Adrenal gland (tissue), 12 donors: ENCODE results near the gene TOMM5. TPM values are rescaled to one million over a fixed set of nuclear protein-coding genes. Genes with fewer than 3 reads are reported as not detected.
A peak's percentile ranks its signal among the peaks of the same experiment; 100 is the strongest.
"Not testable (repeated sequence)": the region's sequence is repeated elsewhere in the genome, so short reads cannot be mapped to it uniquely, and the experiment has no call there.

Experiments used
- DNase-seq, 7 donors: peaks; one replicate each; pipeline ENCODE4 v3.0.0-alpha.2; 2019 to 2020
- H3K27ac ChIP-seq, 5 donors: fragments of 200-600 bp; sonication (generic) in 4 of 5; 1 replicate in 3 of 5; 2 replicates in 2 of 5; pipeline versions ENCODE4 v1.5.1 to v1.8.0; 2016 to 2020; ENCODE audit warnings: mild to moderate bottlenecking in 1 of 5
- H3K27me3 ChIP-seq: fragments of 200-600 bp; 2 replicates; pipeline ENCODE4 v1.8.0; 2021
- H3K36me3 ChIP-seq, 2 donors: fragments of 200-600 bp; replicated peaks in 1 of 2; 1 replicate in 1 of 2; 2 replicates in 1 of 2; pipeline versions ENCODE4 v1.5.1 to v1.8.0; 2018 to 2022
- H3K4me1 ChIP-seq, 2 donors: fragments of 200-600 bp; replicated peaks in 1 of 2; 1 replicate in 1 of 2; 2 replicates in 1 of 2; pipeline versions ENCODE4 v1.5.1 to v1.8.0; 2018 to 2021
- H3K4me3 ChIP-seq, 4 donors: fragments of 200-600 bp; sonication (generic) in 3 of 4; one replicate each; pipeline ENCODE4 v1.5.1; 2016 to 2018
- H3K9me3 ChIP-seq, 3 donors: fragments of 200-600 bp; sonication (generic) in 1 of 3; replicated peaks in 1 of 3; 1 replicate in 2 of 3; 2 replicates in 1 of 3; pipeline versions ENCODE4 v1.5.1 to v1.8.0; 2016 to 2021
- CTCF ChIP-seq, 6 experiments: fragments of 450-650 bp in 4 of 6; fragments of 200-600 bp in 2 of 6; sonication (generic) in 1 of 6; IDR thresholded peaks; 1 replicate in 5 of 6; 2 replicates in 1 of 6; pipeline versions ENCODE4 v1.5.1 to v1.8.0; 2016 to 2021; ENCODE audit warnings: antibody characterized with exemption in 6 of 6, mild to moderate bottlenecking in 2 of 6, moderate library complexity in 1 of 6
- POLR2A ChIP-seq, 2 donors: fragments of 450-650 bp; IDR thresholded peaks; one replicate each; pipeline ENCODE4 v1.6.1; 2017; ENCODE audit warnings: antibody characterized with exemption in 2 of 2, mild to moderate bottlenecking in 2 of 2, moderate library complexity in 1 of 2
- WGBS, 4 donors: extraction: QIAGEN DNeasy Blood & Tissue Kit in 2 of 4; methylation state at CpG; one replicate each; pipeline versions ENCODE4 v1.1.5 to v1.1.7; 2013 to 2017; 5-methylcytosine and 5-hydroxymethylcytosine counted together
- intact Hi-C, 2 donors: fragments of 100-400 bp; cut with DNase I; formaldehyde crosslinking; loops; one replicate each; pipeline versions ENCODE4 v1.14.1 to v1.15.0; 2022 to 2023
- polyA plus RNA-seq, 3 donors: library from polyadenylated mRNA; stranded (reverse); fragments of 200-250 nt in 2 of 3; fragments of 350-450 nt in 1 of 3; fragmentation: Illumina TruSeq in 1 of 3; extraction: RNeasy Lipid Tissue Mini Kit (QIAGEN cat#74804) in 1 of 3; gene quantifications; one replicate each; pipeline ENCODE4 v1.2.3, GENCODE V29; 2013 to 2014
- total RNA-seq, 9 donors: library from RNA; depleted of rRNA in 4 of 9; stranded (reverse); fragments of >200 nt in 4 of 9; fragments of 120-200 nt in 1 of 9; fragmentation: NEBNext Ultra II Directional in 1 of 9; extraction: Animal tissue kit (Norgen Biotek cat#: 25700) in 1 of 9; gene quantifications; one replicate each; pipeline versions ENCODE4 v1.1.0 to v1.2.4, GENCODE V29; 2013 to 2023
- donor health status: healthy with polysubstance abuse.
- donor health status: Bipolar disorder and iron deficiency.
- donor health status: DM: yes; HTN: yes; CAD: no.
- donor health status: DM: no; HTN: no; CAD: no.
- donor health status: DM: no; HTN: no; CAD: no.
- donor health status: DM: yes; HTN: yes; CAD: no.

TOMM5 gene
- total and polyA plus RNA-seq, 12 donors = 41.0 to 319 (median 84.0) TPM

DNA sequence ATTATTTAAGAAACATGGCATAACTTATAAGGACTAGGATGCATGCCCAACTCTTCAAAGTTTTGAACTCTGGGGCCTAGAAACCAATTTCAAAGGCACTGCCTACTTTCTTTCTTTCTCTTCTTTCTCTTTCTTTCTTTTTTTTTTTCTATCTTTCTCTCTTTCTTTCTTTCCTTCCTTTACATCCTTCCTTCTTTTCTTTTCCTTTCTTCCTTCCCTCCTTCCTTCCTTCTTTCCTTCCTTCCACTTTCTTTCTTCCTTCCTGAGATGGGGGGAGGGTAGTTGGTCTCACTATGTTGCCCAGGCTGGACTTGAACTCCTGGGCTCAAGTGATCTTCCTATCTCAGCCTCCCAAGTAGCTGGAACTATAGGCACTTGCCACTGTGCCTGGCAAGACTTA is 15.9 kb upstream of the TOMM5 start:
- Histone ChIP-seq H3K27me3 (no peaks in the 10 kb centered on the region), H3K4me3 (no peak overlapping the region), H3K9me3 (no peaks in the 10 kb centered on the region), H3K36me3 (no peaks in the 10 kb centered on the region), H3K4me1 (no peaks in the 10 kb centered on the region), H3K27ac (no peak overlapping the region)
- DNase-seq = no peak
- intact Hi-C loops = loop anchor here in 1 of 2 donors (10.0 kb wide), 1 partner anchor 127 kb away; no protein-coding TSS in a partner anchor
- no peak for TF ChIP-seq CTCF (IDR thresholded peaks at IDR 0.05)
- TF ChIP-seq POLR2A (IDR thresholded peaks at IDR 0.05) = no peak

DNA sequence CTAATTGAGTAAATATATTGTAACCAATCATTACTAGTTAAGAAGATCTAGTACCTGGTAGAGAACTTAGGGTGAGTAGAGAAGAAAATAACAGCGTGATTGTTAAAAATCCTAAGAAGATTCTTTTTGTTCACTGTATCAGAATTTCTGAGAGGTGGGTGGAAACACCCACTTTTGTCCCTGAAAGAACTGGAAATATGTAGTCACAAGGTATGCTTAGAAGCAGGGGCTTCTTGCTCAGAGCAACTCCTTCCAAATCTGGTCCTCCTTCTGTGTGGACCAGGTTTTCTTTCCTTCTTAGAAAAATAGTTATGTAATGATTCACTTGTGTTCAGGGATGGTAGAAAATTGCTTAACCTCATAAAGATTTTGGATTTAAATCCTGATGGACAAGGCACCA is 11.9 kb upstream of the TOMM5 start:
- intact Hi-C loops = loop anchor here in 1 of 2 donors (10.0 kb wide), 1 partner anchor 131 kb away; no protein-coding TSS in a partner anchor

GRCh38 chr9:37602817-37603216 is 10.4 kb upstream of the TOMM5 start:
- intact Hi-C loops = loop anchor here in 1 of 2 donors (10.0 kb wide), 1 partner anchor 132 kb away; no protein-coding TSS in a partner anchor

More for the DNA sequence above, 11.9 kb upstream of the TOMM5 start:
- no peak for TF ChIP-seq POLR2A (IDR thresholded peaks at IDR 0.05)
- no peak for TF ChIP-seq CTCF (IDR thresholded peaks at IDR 0.05)
- no peak overlapping the region for H3K27ac ChIP-seq
- DNase-seq = no peak
- no peaks in the 10 kb centered on the region for H3K36me3 ChIP-seq
- no peak overlapping the region for H3K4me3 ChIP-seq
- no peaks in the 10 kb centered on the region for H3K4me1 ChIP-seq
- H3K27me3 ChIP-seq = no peaks in the 10 kb centered on the region
- WGBS, 4 donors = 78 to 88% (median 80%) methylated on average over 1 of the region's 1 CpG
- no peaks in the 10 kb centered on the region for H3K9me3 ChIP-seq

GRCh38 chr9:37602061-37602460 is 9.7 kb upstream of the TOMM5 start:
- H3K27me3 ChIP-seq, H3K9me3 ChIP-seq, H3K27ac ChIP-seq, H3K4me3 ChIP-seq, H3K36me3 ChIP-seq, DNase-seq, H3K4me1 ChIP-seq: not testable (repeated sequence)
- intact Hi-C loops = loop anchor here in 1 of 2 donors (10.0 kb wide), 1 partner anchor 133 kb away; no protein-coding TSS in a partner anchor
- 80 to 96% (median 89%) methylated on average over 4 of the region's 4 CpGs for WGBS, 4 donors

More at GRCh38 chr9:37602817-37603216, 10.4 kb upstream of the TOMM5 start:
- H3K27ac ChIP-seq = no peak overlapping the region
- H3K4me3 ChIP-seq = no peak overlapping the region
- H3K9me3 ChIP-seq = no peaks in the 10 kb centered on the region
- DNase-seq = peak in 5 of 7 donors; percentile 17 to 53 (median 29)
- WGBS, 4 donors = 45 to 55% (median 48%) methylated on average over 4 to 5 of the region's 5 CpGs
- no peaks in the 10 kb centered on the region for H3K27me3 ChIP-seq
- H3K4me1 ChIP-seq = no peaks in the 10 kb centered on the region
- no peaks in the 10 kb centered on the region for H3K36me3 ChIP-seq
- no peak for TF ChIP-seq POLR2A (IDR thresholded peaks at IDR 0.05)
- TF ChIP-seq CTCF (IDR thresholded peaks at IDR 0.05) = no peak

- Histone ChIP-seq H3K36me3 (no peaks in the 10 kb centered on the region), H3K27me3 (no peaks in the 10 kb centered on the region), H3K27ac (no peak overlapping the region), H3K4me3 (no peak overlapping the region), H3K9me3 (no peaks in the 10 kb centered on the region), H3K4me1 (peaks cover 3 to 10% of the 10 kb centered on the region in 2 donors)
- TF ChIP-seq POLR2A (IDR thresholded peaks at IDR 0.05) (no peak), CTCF (IDR thresholded peaks at IDR 0.05) (no peak)
- no peak for DNase-seq
- 31 to 49% (median 41%) methylated on average over 2 of the region's 2 CpGs for WGBS, 4 donors
- intact Hi-C loops = no loop called here
Measured at GRCh38 chr9:37596504-37596903, 4.1 kb upstream of the TOMM5 start.
